Esophagus muscularis mucosa (tissue), 4 donors: Measurements from ENCODE around the gene HEPHL1.

ENCODE experiments used
- CTCF ChIP-seq, 3 experiments: fragments of 200-600 bp in 2 of 3; fragments of 450-650 bp in 1 of 3; sonication (generic) in 2 of 3; IDR thresholded peaks; one replicate each; pipeline ENCODE4 v1.5.1; 2017 to 2019; ENCODE audit warnings: antibody characterized with exemption in 3 of 3, mild to moderate bottlenecking in 2 of 3, moderate library complexity in 1 of 3
- EP300 ChIP-seq: sonication (generic); formaldehyde crosslinking; IDR thresholded peaks from one replicate; pipeline ENCODE4 v1.6.1; 2017; ENCODE audit warnings: antibody characterized with exemption
- POLR2A ChIP-seq: fragments of 450-650 bp; IDR thresholded peaks from one replicate; pipeline ENCODE4 v1.6.1; 2017; ENCODE audit warnings: antibody characterized with exemption, moderate library complexity, mild to moderate bottlenecking, low read depth
- POLR2AphosphoS5 ChIP-seq, 2 donors: sonication (generic); formaldehyde crosslinking; IDR thresholded peaks; one replicate each; pipeline ENCODE4 v1.6.1; 2017; ENCODE audit warnings: antibody characterized with exemption in 2 of 2

GRCh38 chr11:94140154-94140655 is 119.1 kb downstream of the HEPHL1 start:
- TF ChIP-seq POLR2AphosphoS5 (IDR thresholded peaks at IDR 0.05) (no peak), CTCF (IDR thresholded peaks at IDR 0.05) (no peak), POLR2A (no peak), EP300 (no peak)
